ENCODE results near the gene ACP2.
"Not testable (repeated sequence)": the region's sequence is repeated elsewhere in the genome, so short reads cannot be mapped to it uniquely, and the experiment has no call there.

ACP2 gene

GRCh38 chr11:47241841-47242301 is 6.7 kb downstream of the ACP2 start:
- no peak for DNase-seq

DNA sequence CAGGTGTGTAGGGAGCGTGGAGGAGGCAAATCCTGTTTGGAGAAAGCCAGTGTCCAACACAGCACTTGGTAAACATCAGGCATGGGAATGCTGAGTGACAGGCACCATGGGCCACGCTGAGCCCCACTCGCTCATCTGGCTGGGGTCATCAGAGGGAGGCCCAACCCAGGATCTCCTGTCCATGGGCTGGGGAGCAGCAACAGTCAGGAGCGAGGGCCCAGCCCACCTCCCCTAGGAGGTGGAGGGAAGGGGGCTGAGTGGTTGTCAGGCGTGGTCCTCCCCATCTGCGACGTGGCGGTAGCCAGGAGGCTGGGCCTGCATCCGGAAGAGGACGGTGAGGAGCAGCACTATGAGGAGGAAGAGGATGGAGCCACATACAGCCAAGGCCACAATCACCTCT is 8.8 kb downstream of the ACP2 start:
- no peak for DNase-seq

DNA sequence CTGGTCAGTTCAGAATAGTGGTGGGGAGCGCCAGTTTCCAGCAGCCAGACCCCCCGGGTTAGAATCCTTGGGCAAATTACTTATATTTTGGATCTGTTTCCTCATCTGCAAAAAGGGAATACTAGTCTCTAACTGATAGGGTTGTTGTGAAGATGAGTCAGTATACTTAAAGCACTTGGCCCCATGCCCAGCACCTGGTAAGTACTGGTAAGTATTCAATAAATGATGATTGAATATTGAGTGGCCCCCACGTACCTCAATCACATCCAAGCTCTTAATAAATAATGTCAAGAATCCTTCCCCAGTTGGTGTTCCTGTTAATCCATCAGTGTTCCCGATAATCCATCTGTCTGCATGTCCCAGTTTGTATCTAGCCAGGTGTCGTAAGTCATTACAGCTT is 12.1 kb downstream of the ACP2 start:
- DNase-seq = no peak

DNA sequence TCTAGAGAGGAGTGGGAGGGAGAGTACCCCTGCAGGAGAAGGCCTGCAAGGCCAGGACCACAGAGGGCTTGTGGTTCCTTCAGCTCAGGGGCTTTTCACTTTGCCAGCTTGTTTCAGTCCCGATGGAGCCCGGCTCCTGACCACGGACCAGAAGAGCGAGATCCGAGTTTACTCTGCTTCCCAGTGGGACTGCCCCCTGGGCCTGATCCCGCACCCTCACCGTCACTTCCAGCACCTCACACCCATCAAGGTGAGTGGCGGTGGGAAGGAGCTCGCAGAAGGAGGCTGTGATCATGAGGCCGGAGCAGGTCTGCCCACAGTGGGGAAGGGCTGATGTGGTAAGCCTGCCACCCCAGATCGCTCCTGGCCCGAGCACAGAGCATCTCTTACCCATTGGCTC is 13.5 kb downstream of the ACP2 start:
- DNase-seq = no peak

- peak; percentile 77 to 81 for DNase-seq
Observed at GRCh38 chr11:47234669-47235100, 13.9 kb downstream of the ACP2 start.

DNA sequence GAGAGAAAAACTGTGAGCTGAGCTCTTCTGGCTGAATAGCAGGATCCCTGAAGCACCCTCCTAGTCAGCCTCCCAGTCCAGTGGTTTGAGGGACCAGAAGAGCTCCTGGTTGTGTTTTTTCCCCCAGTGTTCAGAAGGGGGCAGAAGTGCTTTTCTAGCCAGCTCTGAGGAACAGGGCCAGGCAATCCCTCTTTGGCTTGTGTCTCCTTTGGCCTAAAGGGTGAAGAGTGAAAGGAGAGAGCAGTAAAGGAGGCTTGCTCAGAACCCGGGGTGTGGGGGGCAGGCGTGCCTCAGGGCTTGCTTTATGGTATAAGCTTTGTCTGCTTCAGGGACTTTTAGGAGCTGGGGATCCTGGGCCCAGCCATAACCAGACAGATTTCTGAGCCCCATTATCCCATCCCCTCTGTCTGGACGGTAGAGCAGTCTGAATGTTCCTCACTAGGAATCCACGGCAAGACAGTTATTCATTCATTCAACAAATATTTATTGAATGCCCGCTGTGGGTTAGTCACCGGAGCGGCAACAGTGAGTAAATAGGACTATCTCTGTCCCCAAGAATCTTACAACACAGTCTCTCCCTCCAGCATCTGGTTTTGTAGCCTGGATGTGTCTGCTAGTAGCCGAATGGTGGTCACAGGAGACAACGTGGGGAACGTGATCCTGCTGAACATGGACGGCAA is 14.5 kb downstream of the ACP2 start:
- DNase-seq = peak; percentile 4 to 36

- no peak for DNase-seq
Observed at GRCh38 chr11:47233051-47233450, 15.6 kb downstream of the ACP2 start.

GRCh38 chr11:47229161-47229560 is 19.5 kb downstream of the ACP2 start:
- no peak for DNase-seq

GRCh38 chr11:47225552-47226400 is 22.8 kb downstream of the ACP2 start:
- DNase-seq = no peak

DNA sequence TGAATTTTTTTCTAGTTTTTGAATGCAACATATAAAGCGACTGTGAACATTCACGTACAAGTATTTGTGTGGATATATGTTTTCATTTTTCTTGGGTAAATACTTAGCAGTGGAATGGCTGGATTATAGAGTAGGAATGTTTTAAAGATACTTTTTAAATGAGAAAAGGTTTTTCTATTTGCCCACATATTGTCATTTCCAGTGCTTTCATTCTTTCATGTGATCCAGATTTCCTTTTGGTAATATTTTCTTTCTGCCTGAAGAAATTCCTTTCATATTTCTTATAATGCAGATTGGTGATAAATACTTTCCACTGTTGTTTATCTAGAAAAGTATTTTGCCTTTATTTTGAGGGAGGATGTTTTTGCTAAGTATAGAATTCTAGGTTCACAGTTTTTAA is 25.9 kb downstream of the ACP2 start:
- no peak for DNase-seq

GRCh38 chr11:47220401-47220821 is 28.2 kb downstream of the ACP2 start:
- no peak for DNase-seq

- peak; percentile 27 to 40 for DNase-seq
Observed at GRCh38 chr11:47216121-47216798, 32.4 kb downstream of the ACP2 start.

DNA sequence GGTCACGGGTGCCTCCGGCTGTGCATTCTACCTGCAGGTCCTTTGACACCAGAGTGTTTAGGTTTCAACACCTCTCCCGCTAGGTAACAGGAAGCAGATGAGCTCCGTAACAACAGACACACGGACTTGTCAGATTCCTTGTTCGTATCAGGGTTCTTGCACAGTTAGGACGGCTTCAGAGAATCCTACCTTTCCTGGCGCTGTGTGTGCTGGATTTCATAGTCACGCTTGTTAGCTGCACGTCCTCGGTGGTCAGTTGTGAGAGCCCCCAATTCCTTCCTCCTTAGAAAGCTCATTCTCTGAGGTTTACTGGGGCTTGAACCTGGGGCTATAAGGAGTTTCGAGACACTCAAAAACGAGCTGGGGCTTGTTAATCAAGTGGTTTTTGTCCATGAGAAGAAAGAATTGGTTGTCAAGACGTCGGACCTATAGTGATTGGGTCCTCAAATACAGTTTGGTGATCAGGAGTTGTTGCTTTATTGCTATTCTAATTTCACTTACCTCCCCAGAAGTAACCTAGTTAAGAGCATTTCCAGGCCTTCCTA is 33.2 kb downstream of the ACP2 start:
- DNase-seq = no peak

DNA sequence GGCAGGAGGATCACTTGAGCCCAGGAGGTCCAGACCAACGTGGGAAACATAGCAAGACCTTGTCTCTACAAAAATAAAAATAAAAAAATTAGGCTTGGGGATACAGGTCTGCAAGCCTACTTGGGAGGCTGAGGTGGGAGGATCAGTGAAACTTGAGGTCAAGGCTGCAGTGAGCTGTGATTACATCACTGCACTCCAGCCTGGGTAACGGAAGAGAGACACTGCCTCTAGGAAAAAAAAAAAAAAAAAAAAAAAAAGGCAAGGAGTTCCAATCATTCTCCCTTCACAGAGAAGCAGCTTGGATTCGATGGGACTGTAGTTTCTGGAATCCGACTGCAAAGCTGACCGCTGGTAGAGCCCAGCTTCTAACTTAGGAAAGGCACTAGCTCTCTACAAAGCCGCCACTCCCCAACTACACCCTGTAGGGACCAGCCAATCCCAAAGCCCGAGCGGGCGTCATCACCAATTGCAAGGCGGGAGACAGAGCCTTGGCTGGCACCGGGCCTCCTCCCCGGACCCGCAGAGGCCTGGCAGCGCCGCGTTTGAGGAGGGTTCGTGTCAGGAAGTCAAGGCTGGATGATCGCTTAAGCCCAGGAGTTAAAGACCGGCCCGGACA is 34.6 kb downstream of the ACP2 start:
- peak; percentile 85 to 86 for DNase-seq

DNA sequence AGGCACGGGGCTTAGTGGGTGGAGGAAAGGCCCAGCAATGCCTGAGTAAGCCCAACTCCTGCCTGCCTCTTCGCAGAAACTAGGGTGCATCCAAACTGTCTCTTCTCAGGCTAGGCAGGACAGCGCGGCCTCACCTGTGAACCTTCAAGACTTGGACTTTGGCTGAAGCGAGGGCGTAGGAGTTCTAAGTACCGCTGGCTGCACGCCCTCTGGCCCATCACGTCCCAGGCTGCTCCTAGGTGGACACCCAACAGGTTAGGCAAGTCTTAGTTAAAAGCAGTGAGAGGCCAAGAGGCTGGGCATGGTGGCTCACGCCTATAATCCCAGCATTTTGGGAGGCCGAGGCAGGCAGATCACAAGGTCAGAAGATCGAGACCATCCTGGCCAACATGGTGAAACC is 35.7 kb downstream of the ACP2 start:
- DNase-seq = no peak

- no peak for DNase-seq
Observed at GRCh38 chr11:47208628-47209027, 40.0 kb downstream of the ACP2 start.

GRCh38 chr11:47208008-47208552 is 40.5 kb downstream of the ACP2 start:
- DNase-seq = not testable (repeated sequence)

DNA sequence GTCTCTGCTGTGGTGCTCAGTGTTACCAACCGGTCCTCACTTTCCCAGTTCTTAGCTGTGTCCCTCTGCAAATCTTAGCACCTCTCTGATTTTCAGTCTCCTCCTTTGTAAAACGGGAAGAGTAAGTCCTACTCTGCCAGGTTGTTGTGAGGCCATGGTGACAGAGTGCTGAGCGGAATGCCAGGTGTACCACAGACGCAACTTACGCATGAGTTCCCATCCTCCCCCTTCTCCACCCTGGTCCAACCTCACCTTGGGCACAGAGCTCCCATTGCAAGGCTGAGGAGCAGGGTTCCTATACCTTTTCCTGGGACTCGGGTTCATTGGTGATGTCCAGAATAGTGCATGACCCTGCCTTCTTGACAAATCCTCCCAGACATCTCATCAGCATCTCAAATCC is 41.2 kb downstream of the ACP2 start:
- DNase-seq = no peak

DNA sequence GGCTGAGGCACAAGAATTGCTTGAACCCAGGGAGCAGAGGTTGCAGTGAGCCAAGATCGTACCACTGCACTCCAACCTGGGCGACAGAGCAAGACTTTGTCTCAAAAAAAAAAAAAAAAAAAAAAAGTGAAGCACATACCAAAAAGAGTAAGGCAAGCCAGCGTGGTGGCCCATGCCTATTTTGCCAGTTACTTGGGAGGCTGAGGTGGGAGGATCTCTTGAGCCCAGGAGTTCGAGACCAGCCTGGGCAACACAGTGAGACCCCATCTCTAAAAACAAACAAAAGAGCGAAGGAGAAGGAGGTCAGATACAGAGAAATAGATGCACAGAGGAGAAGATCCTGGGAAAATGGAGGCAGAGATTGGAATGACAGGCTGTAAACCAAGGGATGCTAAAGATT is 42.0 kb downstream of the ACP2 start:
- DNase-seq = not testable (repeated sequence)

DNA sequence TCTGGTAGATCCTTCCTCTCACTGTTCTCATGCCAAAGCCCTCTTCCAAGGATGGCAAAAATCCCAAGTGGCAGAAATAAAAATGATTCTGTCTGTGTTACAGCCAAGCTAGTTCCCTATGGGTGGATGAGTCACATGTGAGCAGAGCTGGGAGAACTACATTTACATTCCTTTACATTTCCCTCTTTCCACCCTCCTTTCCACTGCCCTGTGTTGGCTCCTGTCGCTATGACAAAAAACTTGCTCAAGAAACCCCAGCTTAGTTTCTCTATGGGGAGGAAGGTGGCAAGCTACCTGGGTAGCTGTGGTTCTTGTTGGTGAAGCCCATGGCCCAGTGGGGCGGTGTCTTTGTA is 44.0 kb downstream of the ACP2 start:
- no peak for DNase-seq

DNA sequence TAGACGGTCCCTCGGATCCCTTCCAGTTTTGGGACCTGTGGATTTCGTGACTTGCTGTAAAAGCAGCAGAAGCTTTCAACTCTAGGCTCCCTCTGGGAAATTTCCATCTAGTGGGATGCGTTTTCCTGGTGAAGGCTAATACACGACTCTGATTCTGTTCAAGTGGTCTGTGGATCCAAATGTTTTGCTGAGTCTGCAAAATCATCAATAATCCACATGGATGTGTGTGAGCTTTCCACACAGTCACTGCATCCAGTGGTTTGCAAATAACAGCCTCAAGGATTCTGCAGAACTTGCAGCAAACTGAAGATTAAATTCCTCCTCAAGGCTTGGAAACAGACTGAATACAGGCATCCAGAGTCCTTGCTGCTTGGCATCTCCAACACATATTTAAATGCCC is 46.0 kb downstream of the ACP2 start:
- DNase-seq = no peak

DNA sequence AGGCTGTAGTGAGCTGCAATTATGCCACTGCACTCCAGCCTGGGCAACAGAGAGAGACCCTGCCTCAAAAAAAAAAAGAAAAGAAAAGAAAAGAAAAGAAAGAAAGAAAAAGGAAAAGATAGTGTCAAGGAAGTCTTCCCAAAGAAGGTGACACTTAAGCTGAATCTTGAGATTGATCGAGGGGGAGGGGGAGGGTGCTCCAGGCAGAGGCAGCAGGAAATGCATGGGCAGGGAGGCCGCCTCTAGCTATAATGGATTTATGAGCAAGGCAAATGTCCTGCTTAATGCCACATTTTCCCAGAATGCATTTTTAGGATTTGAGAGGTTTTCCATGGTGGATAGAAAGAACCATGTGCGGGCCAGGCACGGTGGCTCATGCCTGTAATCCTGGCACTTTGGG is 47.6 kb downstream of the ACP2 start:
- no peak for DNase-seq

DNA sequence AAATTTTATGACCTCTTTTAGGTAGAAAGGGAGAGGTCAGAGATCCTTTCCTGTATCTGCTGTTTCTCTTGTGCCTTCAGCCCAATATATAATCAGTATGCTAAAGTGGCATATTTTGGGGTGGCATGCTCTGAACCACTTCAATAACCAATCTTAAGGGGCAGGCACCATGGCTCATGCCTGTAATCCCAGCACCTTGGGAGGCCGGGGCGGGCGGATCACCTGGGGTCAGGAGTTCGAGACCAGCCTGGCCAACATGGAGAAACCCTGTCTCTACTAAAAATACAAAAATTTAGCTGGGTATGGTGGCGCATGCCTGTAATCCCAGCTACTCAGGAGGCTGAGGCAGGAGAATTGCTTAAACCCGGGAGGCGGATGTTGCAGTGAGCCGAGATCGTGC is 50.5 kb downstream of the ACP2 start:
- not testable (repeated sequence) for DNase-seq
